Mucosa of gallbladder (tissue), 1 donor: ENCODE results near the gene HDAC8. TPM values are rescaled to one million over a fixed set of nuclear protein-coding genes. Genes with fewer than 3 reads are reported as not detected.

Experiments used
- DNase-seq: peaks from one replicate; pipeline ENCODE4 v3.0.0-alpha.2; 2020; ENCODE audit warnings: low spot score
- total RNA-seq: library from RNA; stranded (reverse); gene quantifications from one replicate; pipeline ENCODE4 v1.2.1, GENCODE V29; 2021
- donor health status: DM: no; HTN: no; CAD: no.

HDAC8 gene
- total RNA-seq, 1 donor from 2014 or later, result 28.7 TPM

GRCh38 chrX:72297953-72298730 is 274.5 kb downstream of the HDAC8 start:
- no peak for DNase-seq

GRCh38 chrX:72296991-72297390 is 275.7 kb downstream of the HDAC8 start:
- no peak for DNase-seq

- no peak for DNase-seq
Observed at GRCh38 chrX:72295745-72296144, 276.9 kb downstream of the HDAC8 start.

GRCh38 chrX:72294497-72294896 is 278.1 kb downstream of the HDAC8 start:
- no peak for DNase-seq

- no peak for DNase-seq
Observed at GRCh38 chrX:72282302-72282701, 290.3 kb downstream of the HDAC8 start.

- DNase-seq, result no peak
Observed at GRCh38 chrX:72280321-72280845, 292.3 kb downstream of the HDAC8 start.

Other genes with a start within 250 kb of the HDAC8 start
- gene PHKA1, start 141.5 kb upstream of the HDAC8 start, total RNA-seq, result 9.6 TPM
- not detected for gene DMRTC1B, start 204.0 kb upstream of the HDAC8 start, total RNA-seq
- gene FAM236B, start 209.8 kb upstream of the HDAC8 start, total RNA-seq, result not detected
- gene FAM236D, start 235.4 kb upstream of the HDAC8 start, total RNA-seq, result not detected